OCI-M2 (cell line): ENCODE measurements around the gene ZNF518A.
A peak's percentile ranks its signal among the peaks of the same experiment; 100 is the strongest.

Experiments
- DNase-seq: peaks from one replicate; lab custom pipeline; 2025; ENCODE audit not compliant: unreplicated experiment; lab: John Stamatoyannopoulos, UW

The ZNF518A gene

GRCh38 chr10:96129387-96130325 is at the start of gene ZNF518A:
Gene ZNF518A (plus strand): TSS chr10:96130297. CDS start chr10:96156323, 26,026 bp downstream.
- peak; percentile 94 for DNase-seq

- DNase-seq, result no peak
Observed at GRCh38 chr10:96082153-96082552, 47.9 kb upstream of the ZNF518A start.

- DNase-seq, result no peak
Observed at GRCh38 chr10:96082748-96083147, 47.3 kb upstream of the ZNF518A start.

- no peak for DNase-seq
Observed at GRCh38 chr10:96089116-96089515, 41.0 kb upstream of the ZNF518A start.

GRCh38 chr10:96089670-96090462 is 40.2 kb upstream of the ZNF518A start:
- peak; percentile 88 for DNase-seq

- no peak for DNase-seq
Observed at GRCh38 chr10:96090463-96090800, 39.7 kb upstream of the ZNF518A start.

- DNase-seq, result no peak
Observed at GRCh38 chr10:96092999-96093767, 36.9 kb upstream of the ZNF518A start.

GRCh38 chr10:96093948-96094347 is 36.1 kb upstream of the ZNF518A start:
- DNase-seq, result no peak

GRCh38 chr10:96096958-96097357 is 33.1 kb upstream of the ZNF518A start:
- DNase-seq, result no peak

- DNase-seq, result no peak
Observed at GRCh38 chr10:96097865-96098264, 32.2 kb upstream of the ZNF518A start.

- no peak for DNase-seq
Observed at GRCh38 chr10:96107623-96108038, 22.5 kb upstream of the ZNF518A start.

GRCh38 chr10:96112531-96112930 is 17.6 kb upstream of the ZNF518A start:
- DNase-seq, result no peak

GRCh38 chr10:96118604-96119450 is 11.3 kb upstream of the ZNF518A start:
- DNase-seq, result no peak

- DNase-seq, result no peak
Observed at GRCh38 chr10:96122824-96123223, 7.3 kb upstream of the ZNF518A start.

GRCh38 chr10:96124230-96125141 is 5.6 kb upstream of the ZNF518A start:
- peak; percentile 26 for DNase-seq

GRCh38 chr10:96125142-96125515 is 5.0 kb upstream of the ZNF518A start:
- no peak for DNase-seq

- DNase-seq, result no peak
Observed at GRCh38 chr10:96130326-96130995, 364 bp downstream of the ZNF518A start.

GRCh38 chr10:96131621-96132020 is 1.5 kb downstream of the ZNF518A start:
- no peak for DNase-seq

GRCh38 chr10:96133135-96133534 is 3.0 kb downstream of the ZNF518A start:
- DNase-seq, result no peak
